Endothelial cell of umbilical vein (primary cell): ENCODE measurements around the gene RALGAPA1. TPM values are rescaled to one million over a fixed set of nuclear protein-coding genes. Genes with fewer than 3 reads are reported as not detected.

ENCODE experiments used
- BruUV-seq: library from RNA; stranded (reverse); fragments of 400-500 nt; replicated peaks from 2 replicates; lab custom pipeline; 2021; lab: Mats Ljungman, UMichigan
- CTCF ChIA-PET: fragments of 300-600, 350-600 bp; sonication (Branson Sonifier 250); formaldehyde crosslinking; loops from one replicate; lab custom pipeline; 2021; ENCODE audit warnings: antibody characterized with exemption, inconsistent platforms; lab: Charles Lee
- POLR2A ChIA-PET: fragments of 300-600, 350-600 bp; sonication (Branson Sonifier 250); formaldehyde crosslinking; loops from one replicate; lab custom pipeline; 2021; ENCODE audit warnings: antibody characterized with exemption, inconsistent platforms; lab: Charles Lee
- DNase-seq: peaks from one replicate; pipeline ENCODE4 v3.0.0-alpha.2; 2011; ENCODE audit warnings: low read depth, low spot score
- FAIRE-seq: peaks from 2 replicates; lab custom pipeline; 2011; peaks lifted over from hg19 to GRCh38; lab: Jason Lieb, UNC
- H2AFZ ChIP-seq: 2 replicates; pipeline ENCODE4 v1.6.0; 2012; ENCODE audit warnings: low read depth, low read length, control low read depth, inconsistent platforms
- H3K27ac ChIP-seq: 2 replicates; pipeline ENCODE4 v1.5.1; 2011; ENCODE audit warnings: low read depth, mild to moderate bottlenecking, control low read depth, low read length, moderate library complexity; ENCODE audit not compliant: insufficient read depth
- H3K27me3 ChIP-seq, 2 experiments: 2 replicates each; pipeline versions ENCODE4 v1.6.0 to v1.6.1; 2011; ENCODE audit warnings: low read length in 2 of 2, mixed read lengths in 1 of 2; ENCODE audit not compliant: control insufficient read depth in 2 of 2, insufficient read depth in 2 of 2
- H3K36me3 ChIP-seq, 2 experiments: 2 replicates in 1 of 2; 3 replicates in 1 of 2; pipeline ENCODE4 v1.5.1; 2011; ENCODE audit warnings: low read length in 2 of 2, mild to moderate bottlenecking in 1 of 2, moderate library complexity in 1 of 2; ENCODE audit not compliant: control insufficient read depth in 2 of 2, insufficient read depth in 2 of 2; ENCODE audit errors: extremely low read depth in 1 of 2
- H3K4me1 ChIP-seq: 3 replicates; pipeline ENCODE4 v1.5.1; 2011; ENCODE audit warnings: mild to moderate bottlenecking, low read length; ENCODE audit not compliant: control insufficient read depth, insufficient read depth; ENCODE audit errors: extremely low read depth
- H3K4me2 ChIP-seq: 2 replicates; pipeline ENCODE4 v1.6.1; 2011; ENCODE audit warnings: low read length, control low read depth, mixed read lengths; ENCODE audit not compliant: insufficient read depth
- H3K4me3 ChIP-seq, 3 experiments: fragments of 200-600 bp in 1 of 3; sonication (generic), shearing (Covaris generic) in 1 of 3; replicated peaks in 1 of 3; 2 replicates each; pipeline ENCODE4 v1.5.1; 2011 to 2016; ENCODE audit warnings: control low read depth in 3 of 3, low read length in 3 of 3, mild to moderate bottlenecking in 2 of 3, inconsistent platforms in 1 of 3, low read depth in 1 of 3, moderate library complexity in 1 of 3; ENCODE audit not compliant: insufficient read depth in 1 of 3
- H3K79me2 ChIP-seq: 2 replicates; pipeline ENCODE4 v1.6.0; 2012; ENCODE audit warnings: low read length, inconsistent platforms; ENCODE audit not compliant: control insufficient read depth, insufficient read depth
- H3K9ac ChIP-seq: replicated peaks from 2 replicates; pipeline ENCODE3; 2011; ENCODE audit warnings: low read length, control low read depth; ENCODE audit not compliant: insufficient read depth; ENCODE audit errors: extremely low read depth
- H3K9me1 ChIP-seq: replicated peaks from 3 replicates; pipeline ENCODE4 v1.6.0; 2011; ENCODE audit warnings: mild to moderate bottlenecking, low read length; ENCODE audit not compliant: control insufficient read depth, insufficient read depth; ENCODE audit errors: extremely low read depth
- H3K9me3 ChIP-seq: replicated peaks from 2 replicates; pipeline ENCODE4 v1.5.1; 2012; ENCODE audit warnings: low read length, inconsistent platforms; ENCODE audit not compliant: control insufficient read depth, insufficient read depth
- H4K20me1 ChIP-seq: replicated peaks from 2 replicates; pipeline ENCODE3; 2011; ENCODE audit warnings: mild to moderate bottlenecking, low read length; ENCODE audit not compliant: control insufficient read depth, insufficient read depth; ENCODE audit errors: extremely low read depth
- EZH2 ChIP-seq: IDR thresholded peaks from 2 replicates; pipeline ENCODE4 v1.6.1; 2012; ENCODE audit warnings: borderline replicate concordance, low read depth, mild to moderate bottlenecking, moderate library complexity, low read length, inconsistent platforms; ENCODE audit not compliant: severe bottlenecking
- GATA2 ChIP-seq: IDR thresholded peaks from 2 replicates; pipeline ENCODE4 v1.7.0; 2011; ENCODE audit warnings: low read depth, mild to moderate bottlenecking, moderate library complexity, mixed read lengths, low read length; ENCODE audit not compliant: insufficient read length, insufficient read depth
- JUN ChIP-seq: IDR thresholded peaks from 2 replicates; pipeline ENCODE4 v1.6.1; 2011; ENCODE audit warnings: borderline replicate concordance, low read depth; ENCODE audit not compliant: insufficient read length, insufficient read depth
- MYC ChIP-seq: IDR thresholded peaks from one replicate; pipeline ENCODE4 v1.6.1; 2011; ENCODE audit warnings: mild to moderate bottlenecking, low read depth, low read length
- dilution Hi-C: fragments of 300-500 bp; cut with MboI; formaldehyde crosslinking; loops from one replicate; pipeline ENCODE4 v1.15.0; 2019; ENCODE audit warnings: low sequenced_read_pairs; ENCODE audit not compliant: extremely low pct_ligation_motif_present
- intact Hi-C: fragments of 100-400 bp; cut with micrococcal nuclease; formaldehyde crosslinking; loops from one replicate; pipeline ENCODE4 v1.10.0; 2022
- polyA plus RNA-seq, 4 experiments: library from polyadenylated mRNA; depleted of rRNA in 3 of 4; stranded (reverse) in 3 of 4; unstranded in 1 of 4; fragments of >200 nt; gene quantifications; 2 replicates each; pipeline versions ENCODE4 v1.2.1 to v1.2.3, GENCODE V29; 2011 to 2012; ENCODE audit warnings: missing spikeins in 1 of 4
- total RNA-seq: library from RNA; stranded (reverse); gene quantifications from 2 replicates; pipeline ENCODE4 v1.2.3, GENCODE V29; 2021
- TF ChIP-seq, protein P1 (sequence below): IDR thresholded peaks from 2 replicates; pipeline ENCODE4 v1.6.1; 2011; ENCODE audit not compliant: insufficient read depth, insufficient read length
- TF ChIP-seq, protein P2 (sequence below), 2 donors: IDR thresholded peaks; 1 replicate in 1 of 2; 2 replicates in 1 of 2; pipeline ENCODE4 v1.5.1; 2011; ENCODE audit warnings: low read length in 2 of 2, mild to moderate bottlenecking in 2 of 2, moderate library complexity in 2 of 2, control low read depth in 1 of 2, inconsistent platforms in 1 of 2, low read depth in 1 of 2; ENCODE audit not compliant: insufficient read depth in 1 of 2; ENCODE audit errors: extremely low read depth in 1 of 2

Gene RALGAPA1
- total and polyA plus RNA-seq, 2 donors (not counting 3 experiments of a cell fraction or from before 2014, with no cell fraction given) = 6.1 to 30.9 TPM

DNA sequence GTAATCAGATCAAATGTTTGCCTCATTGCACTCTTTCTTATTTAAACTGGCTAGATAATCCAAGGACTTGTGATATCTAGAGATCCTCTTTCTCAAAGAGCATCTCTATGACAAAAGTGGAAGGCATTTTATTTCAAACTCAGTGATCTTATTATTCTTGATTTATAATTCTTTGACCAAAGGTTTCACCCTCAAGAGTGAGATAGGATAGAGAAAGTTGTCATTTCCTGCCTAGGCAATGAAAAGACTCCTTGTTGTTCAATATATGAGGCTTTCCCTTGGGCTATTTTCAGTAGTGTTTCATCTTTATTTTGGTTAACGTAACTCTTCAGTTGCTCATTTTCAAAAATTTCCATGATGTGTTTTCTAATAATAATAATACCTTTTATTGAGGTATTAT is 293.2 kb downstream of the RALGAPA1 start:
- Histone ChIP-seq H3K79me2 (no peaks in the 10 kb centered on the region), H3K4me1 (no peaks in the 10 kb centered on the region), H3K9ac (no peak overlapping the region), H3K4me3 (no peak overlapping the region), H4K20me1 (no peaks in the 10 kb centered on the region), H3K4me2 (no peak overlapping the region), H3K9me3 (no peaks in the 10 kb centered on the region), H3K9me1 (no peaks in the 10 kb centered on the region), H2AFZ (no peak overlapping the region), H3K27me3 (peaks cover 0 to 2% of the 10 kb centered on the region in 2 experiments), H3K27ac (no peak overlapping the region), H3K36me3 (no peaks in the 10 kb centered on the region)
- FAIRE-seq = no peak
- DNase-seq = no peak
- BruUV-seq = no TSS peak
- TF ChIP-seq GATA2 = no peak
- no peak for TF ChIP-seq JUN
- no peak for TF ChIP-seq EZH2
- TF ChIP-seq, protein P1, sequence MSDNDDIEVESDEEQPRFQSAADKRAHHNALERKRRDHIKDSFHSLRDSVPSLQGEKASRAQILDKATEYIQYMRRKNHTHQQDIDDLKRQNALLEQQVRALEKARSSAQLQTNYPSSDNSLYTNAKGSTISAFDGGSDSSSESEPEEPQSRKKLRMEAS = no peak
- no peak for TF ChIP-seq MYC
- TF ChIP-seq, protein P2, sequence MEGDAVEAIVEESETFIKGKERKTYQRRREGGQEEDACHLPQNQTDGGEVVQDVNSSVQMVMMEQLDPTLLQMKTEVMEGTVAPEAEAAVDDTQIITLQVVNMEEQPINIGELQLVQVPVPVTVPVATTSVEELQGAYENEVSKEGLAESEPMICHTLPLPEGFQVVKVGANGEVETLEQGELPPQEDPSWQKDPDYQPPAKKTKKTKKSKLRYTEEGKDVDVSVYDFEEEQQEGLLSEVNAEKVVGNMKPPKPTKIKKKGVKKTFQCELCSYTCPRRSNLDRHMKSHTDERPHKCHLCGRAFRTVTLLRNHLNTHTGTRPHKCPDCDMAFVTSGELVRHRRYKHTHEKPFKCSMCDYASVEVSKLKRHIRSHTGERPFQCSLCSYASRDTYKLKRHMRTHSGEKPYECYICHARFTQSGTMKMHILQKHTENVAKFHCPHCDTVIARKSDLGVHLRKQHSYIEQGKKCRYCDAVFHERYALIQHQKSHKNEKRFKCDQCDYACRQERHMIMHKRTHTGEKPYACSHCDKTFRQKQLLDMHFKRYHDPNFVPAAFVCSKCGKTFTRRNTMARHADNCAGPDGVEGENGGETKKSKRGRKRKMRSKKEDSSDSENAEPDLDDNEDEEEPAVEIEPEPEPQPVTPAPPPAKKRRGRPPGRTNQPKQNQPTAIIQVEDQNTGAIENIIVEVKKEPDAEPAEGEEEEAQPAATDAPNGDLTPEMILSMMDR (IDR thresholded peaks at IDR 0.05; ENCODE audit: extremely low read depth in 1 of 2, insufficient read depth in 1 of 2, low read depth in 1 of 2, low read length in 2 of 2) = no peak
- dilution Hi-C loops (no loop called here), intact Hi-C loops (no loop called here)
- ChIA-PET POLR2A (no interaction called here), CTCF (no interaction called here)
